Activated naive CD8-positive, alpha-beta T cell treated with anti-CD3 and anti-CD28 coated beads for 36 hours (primary cell): ENCODE data around the gene MYO18A. TPM values are rescaled to one million over a fixed set of nuclear protein-coding genes. Genes with fewer than 3 reads are reported as not detected.
"Not testable (repeated sequence)": the region's sequence is repeated elsewhere in the genome, so short reads cannot be mapped to it uniquely, and the experiment has no call there.

Experiments used
- DNase-seq: peaks from one replicate; pipeline ENCODE4 v3.0.0; 2021
- H3K27ac Mint-ChIP-seq: one replicate; pipeline ENCODE4 v1.8.0; 2022; ENCODE audit warnings: mild to moderate bottlenecking, moderate library complexity, mixed read lengths
- H3K27me3 Mint-ChIP-seq: one replicate; pipeline ENCODE4 v1.8.0; 2022; ENCODE audit warnings: mild to moderate bottlenecking, mixed read lengths
- H3K36me3 Mint-ChIP-seq: one replicate; pipeline ENCODE4 v1.8.0; 2021; ENCODE audit warnings: mild to moderate bottlenecking, mixed read lengths
- H3K4me1 Mint-ChIP-seq: one replicate; pipeline ENCODE4 v1.8.0; 2021; ENCODE audit warnings: mixed read lengths
- H3K4me3 Mint-ChIP-seq: one replicate; pipeline ENCODE4 v1.8.0; 2022; ENCODE audit warnings: mild to moderate bottlenecking, moderate library complexity, mixed read lengths
- H3K9me3 Mint-ChIP-seq: one replicate; pipeline ENCODE4 v1.8.0; 2022; ENCODE audit warnings: mixed read lengths
- total RNA-seq, 2 experiments: library from RNA; stranded (reverse); gene quantifications; one replicate each; pipeline ENCODE4 v1.2.3, GENCODE V29; 2021

MYO18A gene
- total RNA-seq, 2 experiments from 2014 or later, result 23.6 to 24.2 TPM

- Mint-ChIP-seq H3K36me3 (peaks cover 2% of the 10 kb centered on the region), H3K9me3 (no peaks in the 10 kb centered on the region), H3K27me3 (no peaks in the 10 kb centered on the region), H3K27ac (no peak overlapping the region), H3K4me3 (no peak overlapping the region), H3K4me1 (peaks cover 2% of the 10 kb centered on the region)
- DNase-seq, result no peak
Observed at GRCh38 chr17:29102741-29103181, 77.4 kb downstream of the MYO18A start.

- no peak overlapping the region for H3K27ac Mint-ChIP-seq
- DNase-seq, result no peak
- H3K4me1 Mint-ChIP-seq, result peaks cover 2% of the 10 kb centered on the region
- peaks cover 2% of the 10 kb centered on the region for H3K36me3 Mint-ChIP-seq
- no peaks in the 10 kb centered on the region for H3K27me3 Mint-ChIP-seq
- H3K9me3 Mint-ChIP-seq, result no peaks in the 10 kb centered on the region
- no peak overlapping the region for H3K4me3 Mint-ChIP-seq
Observed at GRCh38 chr17:29102046-29102445, 78.2 kb downstream of the MYO18A start.

GRCh38 chr17:29100296-29100695, 79.9 kb downstream of the MYO18A start:
- Mint-ChIP-seq H3K27me3 (no peaks in the 10 kb centered on the region), H3K27ac (no peak overlapping the region), H3K9me3 (no peaks in the 10 kb centered on the region), H3K4me3 (no peak overlapping the region), H3K36me3 (peaks cover 2% of the 10 kb centered on the region), H3K4me1 (peaks cover 2% of the 10 kb centered on the region)
- DNase-seq, result no peak

GRCh38 chr17:29099527-29099926, 80.7 kb downstream of the MYO18A start:
- Mint-ChIP-seq H3K27ac (no peak overlapping the region), H3K4me1 (peaks cover 2% of the 10 kb centered on the region), H3K27me3 (no peaks in the 10 kb centered on the region), H3K4me3 (no peak overlapping the region), H3K36me3 (peaks cover 2% of the 10 kb centered on the region), H3K9me3 (no peaks in the 10 kb centered on the region)
- DNase-seq, result no peak

- H3K4me3 Mint-ChIP-seq, result no peak overlapping the region
Observed at GRCh38 chr17:29096094-29096493, 84.1 kb downstream of the MYO18A start.

GRCh38 chr17:29095439-29095838, 84.8 kb downstream of the MYO18A start:
- no peak overlapping the region for H3K4me3 Mint-ChIP-seq
- H3K36me3 Mint-ChIP-seq, result peaks cover 3% of the 10 kb centered on the region
- no peaks in the 10 kb centered on the region for H3K9me3 Mint-ChIP-seq
- H3K4me1 Mint-ChIP-seq, result peaks cover 2% of the 10 kb centered on the region
- H3K27ac Mint-ChIP-seq, result no peak overlapping the region
- H3K27me3 Mint-ChIP-seq, result no peaks in the 10 kb centered on the region
- no peak for DNase-seq

More at GRCh38 chr17:29096094-29096493, 84.1 kb downstream of the MYO18A start:
- Mint-ChIP-seq H3K27ac (no peak overlapping the region), H3K27me3 (no peaks in the 10 kb centered on the region), H3K9me3 (no peaks in the 10 kb centered on the region), H3K4me1 (peaks cover 2% of the 10 kb centered on the region), H3K36me3 (peaks cover 3% of the 10 kb centered on the region)
- DNase-seq, result no peak

GRCh38 chr17:29094101-29094708, 86.0 kb downstream of the MYO18A start:
- no peak overlapping the region for H3K4me3 Mint-ChIP-seq
- H3K27ac Mint-ChIP-seq, result no peak overlapping the region
- H3K36me3 Mint-ChIP-seq, result peaks cover 5% of the 10 kb centered on the region
- H3K27me3 Mint-ChIP-seq, result no peaks in the 10 kb centered on the region
- no peaks in the 10 kb centered on the region for H3K4me1 Mint-ChIP-seq
- DNase-seq, result no peak
- H3K9me3 Mint-ChIP-seq, result no peaks in the 10 kb centered on the region

- Mint-ChIP-seq H3K36me3 (peaks cover 5% of the 10 kb centered on the region), H3K27ac (no peak overlapping the region), H3K4me1 (no peaks in the 10 kb centered on the region), H3K9me3 (no peaks in the 10 kb centered on the region), H3K4me3 (no peak overlapping the region), H3K27me3 (no peaks in the 10 kb centered on the region)
- DNase-seq, result no peak
Observed at GRCh38 chr17:29093090-29093871, 86.9 kb downstream of the MYO18A start.

GRCh38 chr17:29091606-29092289, 88.5 kb downstream of the MYO18A start:
- H3K36me3 Mint-ChIP-seq, result peaks cover 5% of the 10 kb centered on the region
- no peaks in the 10 kb centered on the region for H3K4me1 Mint-ChIP-seq
- no peaks in the 10 kb centered on the region for H3K9me3 Mint-ChIP-seq
- no peaks in the 10 kb centered on the region for H3K27me3 Mint-ChIP-seq
- no peak overlapping the region for H3K27ac Mint-ChIP-seq
- no peak overlapping the region for H3K4me3 Mint-ChIP-seq
- no peak for DNase-seq

GRCh38 chr17:29090750-29091605, 89.2 kb downstream of the MYO18A start:
- H3K4me1 Mint-ChIP-seq, result no peaks in the 10 kb centered on the region
- H3K4me3 Mint-ChIP-seq, result no peak overlapping the region
- H3K9me3 Mint-ChIP-seq, result no peaks in the 10 kb centered on the region
- no peak overlapping the region for H3K27ac Mint-ChIP-seq
- H3K36me3 Mint-ChIP-seq, result peaks cover 7% of the 10 kb centered on the region
- no peaks in the 10 kb centered on the region for H3K27me3 Mint-ChIP-seq
- no peak for DNase-seq

- H3K9me3 Mint-ChIP-seq, result no peaks in the 10 kb centered on the region
- peaks cover 7% of the 10 kb centered on the region for H3K36me3 Mint-ChIP-seq
Observed at GRCh38 chr17:29090108-29090507, 90.1 kb downstream of the MYO18A start.

GRCh38 chr17:29089601-29090044, 90.6 kb downstream of the MYO18A start:
- Mint-ChIP-seq H3K36me3 (peaks cover 7% of the 10 kb centered on the region), H3K9me3 (no peaks in the 10 kb centered on the region), H3K4me1 (no peaks in the 10 kb centered on the region), H3K4me3 (no peak overlapping the region), H3K27ac (no peak overlapping the region), H3K27me3 (no peaks in the 10 kb centered on the region)
- no peak for DNase-seq

More at GRCh38 chr17:29090108-29090507, 90.1 kb downstream of the MYO18A start:
- DNase-seq, result no peak
- no peaks in the 10 kb centered on the region for H3K4me1 Mint-ChIP-seq
- H3K4me3 Mint-ChIP-seq, result no peak overlapping the region
- H3K27ac Mint-ChIP-seq, result no peak overlapping the region
- H3K27me3 Mint-ChIP-seq, result no peaks in the 10 kb centered on the region

GRCh38 chr17:29088782-29089181, 91.4 kb downstream of the MYO18A start:
- DNase-seq, H3K4me1 Mint-ChIP-seq, H3K27ac Mint-ChIP-seq, H3K27me3 Mint-ChIP-seq, H3K9me3 Mint-ChIP-seq, H3K4me3 Mint-ChIP-seq, H3K36me3 Mint-ChIP-seq: not testable (repeated sequence)

GRCh38 chr17:29086628-29087332, 93.4 kb downstream of the MYO18A start:
- Mint-ChIP-seq H3K9me3 (no peaks in the 10 kb centered on the region), H3K4me3 (no peak overlapping the region), H3K4me1 (no peaks in the 10 kb centered on the region), H3K36me3 (peaks cover 6% of the 10 kb centered on the region), H3K27ac (no peak overlapping the region), H3K27me3 (no peaks in the 10 kb centered on the region)
- DNase-seq, result no peak
